Stimulated activated CD4-positive, alpha-beta T cell treated with anti-CD3 and anti-CD28 coated beads, Interleukin-2, amount 100 ng/mL, for 4 hours (primary cell): Measurements from ENCODE around the gene SMAD5.

ENCODE experiments used
- DNase-seq: peaks from one replicate; pipeline ENCODE4 v3.0.0-alpha.2; 2020; ENCODE audit warnings: low read depth

Gene SMAD5

DNA sequence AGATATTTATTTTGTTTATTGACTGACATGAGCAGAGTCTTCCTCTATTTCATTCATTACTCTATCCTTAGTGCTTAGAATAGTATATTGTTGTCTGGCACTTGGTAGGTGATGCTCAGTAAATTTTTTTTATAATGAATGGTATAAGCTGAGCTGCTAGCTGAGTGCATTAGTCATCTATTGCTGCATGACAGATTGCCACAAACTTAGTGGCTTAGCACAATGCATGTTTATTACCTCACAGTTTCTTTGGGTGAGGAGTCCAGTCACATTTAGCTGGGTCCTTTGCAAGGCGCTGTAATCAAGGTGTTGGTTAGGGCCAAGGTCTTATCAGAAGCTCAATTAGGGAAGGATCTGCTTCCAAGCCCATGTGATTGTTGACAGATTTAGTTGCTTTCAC lies 23.1 kb downstream of the SMAD5 start:
- no peak for DNase-seq

DNA sequence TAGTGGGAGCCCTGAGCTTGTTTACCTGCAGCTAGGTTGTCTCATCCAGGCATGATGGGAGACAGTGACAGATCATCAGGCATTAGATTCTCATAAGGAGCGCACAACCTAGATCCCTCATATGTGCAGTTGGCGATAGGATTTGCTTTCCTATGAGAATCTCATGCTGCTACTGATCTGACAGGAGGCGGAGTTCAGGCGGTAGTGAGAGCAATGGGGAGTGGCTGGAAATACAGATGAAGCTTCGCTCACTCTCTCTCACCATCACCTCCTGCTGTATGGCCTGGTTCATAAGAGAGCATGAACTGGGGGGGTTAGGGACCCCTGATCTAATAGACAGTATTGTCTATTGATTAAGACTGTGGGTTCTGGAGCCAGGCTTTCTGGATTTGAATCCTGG lies 24.9 kb downstream of the SMAD5 start:
- DNase-seq: no peak

DNA sequence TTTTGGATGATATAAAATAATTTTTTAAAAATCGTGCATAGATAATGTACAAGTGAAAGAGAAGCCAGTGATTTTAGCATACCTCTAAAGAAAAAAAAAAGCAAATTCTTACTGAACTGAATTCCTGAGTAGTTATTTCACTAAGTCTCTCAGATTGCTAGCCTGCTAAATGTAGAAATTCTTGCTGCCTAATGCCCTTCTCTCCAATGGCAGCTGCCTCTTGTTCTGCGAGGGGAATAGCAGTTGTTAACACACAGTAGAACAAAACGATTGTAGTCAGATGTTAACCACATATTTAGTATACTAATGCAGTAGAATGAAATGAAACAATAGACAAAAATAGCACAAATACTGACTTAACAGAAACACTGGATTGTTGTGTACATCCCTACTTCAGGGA lies 26.8 kb downstream of the SMAD5 start:
- DNase-seq: no peak

- no peak for DNase-seq
Measured at GRCh38 chr5:136162008-136162407, 29.4 kb downstream of the SMAD5 start.

GRCh38 chr5:136164226-136164625 lies 31.6 kb downstream of the SMAD5 start:
- no peak for DNase-seq

DNA sequence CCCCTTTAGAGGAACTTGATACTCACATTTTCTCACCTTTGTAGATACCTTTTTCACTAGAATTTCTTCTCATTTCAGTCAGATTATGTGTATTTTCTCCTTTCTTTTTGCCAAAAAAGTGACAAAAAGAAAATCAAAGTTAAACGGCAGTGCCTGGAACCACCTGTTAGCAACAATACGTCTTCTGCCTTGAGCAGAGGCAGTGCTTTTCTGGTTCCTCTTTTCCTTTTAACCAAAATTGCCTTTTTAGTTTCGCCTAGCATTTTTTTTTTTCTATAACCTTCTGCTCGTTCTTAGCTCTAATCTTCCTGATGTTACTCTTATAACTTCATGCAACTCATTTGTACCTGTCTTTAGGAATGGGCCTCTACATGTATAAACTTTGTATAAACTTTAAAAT lies 34.3 kb downstream of the SMAD5 start:
- DNase-seq: no peak

- DNase-seq: no peak
Measured at GRCh38 chr5:136169218-136169617, 36.6 kb downstream of the SMAD5 start.

DNA sequence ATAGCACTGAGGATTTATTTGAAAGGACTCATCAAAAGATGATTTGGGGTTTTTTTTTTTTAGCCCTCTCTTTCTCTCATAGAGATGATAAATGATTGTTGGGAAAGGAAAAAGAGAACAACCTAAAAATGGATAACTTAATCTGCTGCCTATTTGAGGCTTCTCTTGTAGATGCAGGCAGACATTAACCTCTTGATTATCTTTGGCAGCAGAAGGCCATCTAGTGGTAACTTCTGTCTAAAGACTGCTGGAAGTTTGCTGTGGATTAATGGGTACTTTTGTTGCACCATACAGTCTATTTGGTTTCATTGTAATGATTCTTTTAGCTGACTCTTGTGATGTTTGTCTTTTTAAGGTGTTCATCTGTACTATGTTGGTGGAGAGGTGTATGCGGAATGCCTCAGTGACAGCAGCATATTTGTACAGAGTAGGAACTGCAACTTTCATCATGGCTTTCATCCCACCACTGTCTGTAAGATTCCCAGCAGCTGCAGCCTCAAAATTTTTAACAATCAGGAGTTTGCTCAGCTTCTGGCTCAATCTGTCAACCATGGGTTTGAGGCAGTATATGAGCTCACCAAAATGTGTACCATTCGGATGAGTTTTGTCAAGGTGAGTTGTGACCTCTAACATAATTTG lies 41.5 kb downstream of the SMAD5 start:
- DNase-seq: no peak

DNA sequence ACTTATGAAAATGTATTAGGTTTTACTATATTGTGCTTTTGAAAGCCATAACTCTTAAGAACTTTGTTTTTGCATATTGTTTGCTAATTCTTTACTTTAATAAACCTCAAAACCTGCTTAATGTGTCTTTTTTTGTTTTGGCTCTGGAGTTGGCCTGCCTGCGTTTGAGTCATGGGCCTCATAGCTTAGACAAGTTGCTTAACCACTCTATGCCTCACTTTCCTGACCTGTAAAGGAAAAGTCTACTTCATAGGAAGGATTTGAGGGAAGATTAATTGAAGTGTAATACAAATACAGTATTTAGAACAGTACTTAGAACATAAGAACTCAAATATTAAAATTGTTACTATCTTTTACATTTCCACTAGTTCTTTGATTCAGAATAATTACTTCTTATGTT lies 50.0 kb downstream of the SMAD5 start:
- DNase-seq: no peak

DNA sequence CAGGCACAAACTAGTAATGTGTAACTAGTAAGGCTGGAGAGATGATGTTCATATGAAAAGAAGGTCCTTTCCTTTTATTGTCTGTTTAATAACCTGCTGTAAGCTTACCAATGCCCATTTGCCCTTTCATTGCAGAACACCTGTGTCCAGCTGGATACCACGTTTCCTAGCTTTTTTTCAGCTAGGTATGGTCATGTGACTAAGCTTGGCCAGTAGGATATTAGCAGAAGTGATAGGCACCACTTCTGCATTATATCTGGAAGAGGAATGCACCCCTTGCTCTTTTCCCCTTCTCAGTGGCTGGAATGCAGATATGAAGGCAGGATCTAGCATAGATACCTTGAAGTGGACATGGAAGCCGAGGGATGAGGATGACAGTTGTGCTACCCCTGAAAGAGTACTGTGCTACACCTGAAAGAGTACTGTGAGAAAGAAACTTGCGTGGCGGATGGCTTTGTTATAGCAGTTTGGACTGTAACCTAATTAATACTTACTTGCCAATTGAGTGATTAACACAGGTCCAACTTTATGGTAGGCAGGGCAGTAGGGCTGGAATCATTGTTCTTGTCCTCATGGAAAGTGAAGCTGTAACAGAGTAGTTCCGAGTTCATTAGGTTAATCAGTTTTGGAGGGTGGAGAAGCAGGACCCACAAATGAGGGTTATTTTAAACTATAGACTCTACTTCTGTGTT lies 53.5 kb downstream of the SMAD5 start:
- no peak for DNase-seq

DNA sequence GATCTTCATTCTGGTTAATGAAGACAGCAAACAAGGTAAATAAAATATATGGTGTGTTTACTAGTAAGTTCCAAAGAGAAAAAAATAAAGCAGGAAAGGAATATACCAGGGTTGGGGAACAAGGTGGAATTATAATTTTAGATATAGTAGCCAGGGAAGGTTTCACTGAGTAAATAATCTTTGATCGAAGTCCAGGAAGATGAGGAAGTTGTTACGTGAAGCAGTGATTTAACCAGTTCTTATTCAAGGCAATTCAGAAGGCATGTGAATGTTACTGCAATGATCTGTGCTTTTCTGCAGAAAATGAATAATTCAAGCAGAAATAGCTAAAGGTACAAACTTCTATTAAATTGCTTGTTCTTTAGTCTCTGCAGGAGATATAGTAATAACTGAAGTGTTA lies 54.2 kb downstream of the SMAD5 start:
- no peak for DNase-seq

- no peak for DNase-seq
Measured at GRCh38 chr5:136188859-136189258, 56.2 kb downstream of the SMAD5 start.

GRCh38 chr5:136190091-136190720 lies 57.6 kb downstream of the SMAD5 start:
- no peak for DNase-seq

DNA sequence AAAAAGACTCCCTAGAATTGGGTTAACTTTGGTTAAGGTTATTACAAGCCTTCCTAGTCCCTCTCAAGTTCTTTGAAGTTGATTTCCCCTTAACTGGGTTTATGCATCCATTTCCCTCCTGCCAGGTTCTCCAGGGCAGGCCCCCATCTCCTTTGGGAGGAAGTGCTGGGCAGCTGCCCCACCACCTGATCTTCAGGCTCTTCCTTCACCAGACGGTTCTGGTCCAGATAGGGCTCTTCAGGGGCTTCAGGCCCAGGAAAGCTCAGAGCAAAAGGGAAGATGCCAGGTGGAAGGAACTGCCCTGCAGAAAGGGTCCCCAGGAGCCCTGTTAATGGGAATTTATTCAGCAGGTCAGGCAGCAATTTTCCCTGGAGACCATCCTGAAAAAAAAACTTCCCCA lies 58.3 kb downstream of the SMAD5 start:
- DNase-seq: no peak

- DNase-seq: no peak
Measured at GRCh38 chr5:136191304-136192014, 58.8 kb downstream of the SMAD5 start.

DNA sequence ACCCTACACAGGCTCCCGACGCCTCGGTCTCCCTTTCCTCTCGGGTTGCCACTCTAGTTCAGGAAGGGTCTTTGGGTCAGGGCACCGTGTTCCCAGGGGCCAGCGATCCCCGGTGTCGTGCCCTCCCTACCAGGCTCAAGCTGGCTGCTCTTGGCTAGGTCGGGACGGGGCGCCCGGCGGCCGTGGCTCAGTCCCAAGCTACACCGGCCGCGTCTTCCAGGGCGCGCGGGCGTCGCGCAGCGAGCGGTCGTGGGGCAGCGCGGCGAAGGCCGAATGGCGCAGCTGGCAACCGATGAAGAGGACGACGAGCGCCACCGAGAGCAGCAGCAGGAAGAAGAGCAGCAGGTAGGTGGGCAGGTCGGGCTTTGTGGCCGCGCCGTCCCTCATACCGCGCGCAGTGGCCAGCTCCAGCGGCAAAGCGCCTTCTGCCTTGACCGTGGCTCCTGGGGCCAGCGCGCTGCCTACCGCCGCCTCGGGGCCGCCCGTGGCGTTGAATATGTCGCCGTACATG lies 59.4 kb downstream of the SMAD5 start:
- no peak for DNase-seq

DNA sequence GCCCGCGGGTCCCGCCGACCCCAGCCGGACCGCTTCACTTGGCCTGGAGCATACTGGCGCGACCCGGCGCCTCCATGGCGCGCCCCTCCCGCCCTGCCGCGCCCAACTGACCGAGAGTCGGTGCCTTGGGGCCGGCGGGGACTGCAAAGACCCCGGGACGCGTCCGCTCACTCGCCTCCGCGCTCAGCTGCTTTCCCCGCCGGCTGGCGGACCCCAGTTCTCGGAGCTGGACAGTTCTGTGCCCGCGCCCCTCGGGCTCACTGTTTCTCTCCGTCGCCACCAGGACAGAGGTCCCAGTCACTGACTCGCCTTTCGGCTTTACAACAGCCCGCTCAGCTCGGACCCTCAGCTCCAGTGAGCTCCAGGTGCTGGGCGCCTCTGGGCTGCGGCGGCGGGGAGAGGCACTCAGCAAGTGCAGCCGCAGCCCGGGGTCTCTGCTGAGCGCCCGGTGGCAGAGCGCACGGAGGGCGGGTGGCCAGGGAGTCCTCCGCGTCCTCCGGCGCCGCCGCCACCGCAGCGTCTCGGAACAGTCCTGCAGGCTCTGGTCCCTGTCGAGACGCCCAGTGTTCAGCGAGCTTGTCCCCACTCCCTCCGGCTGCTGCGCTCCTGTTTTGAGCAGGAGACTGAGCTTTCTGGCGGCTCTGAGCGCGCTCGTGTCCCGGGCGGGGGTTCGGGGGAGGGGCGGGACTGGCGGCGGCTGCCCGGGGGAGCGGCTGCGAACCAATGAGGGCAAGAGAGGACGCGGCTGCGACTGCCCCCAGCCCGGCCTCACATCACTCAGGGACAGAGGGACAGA lies 60.1 kb downstream of the SMAD5 start, which contains the start of gene SMIM32:
SMIM32 (minus strand) TSS at position 637 of the 796 bp plus-strand sequence. CDS start 638 bp downstream, outside the sequence.
- no peak for DNase-seq

DNA sequence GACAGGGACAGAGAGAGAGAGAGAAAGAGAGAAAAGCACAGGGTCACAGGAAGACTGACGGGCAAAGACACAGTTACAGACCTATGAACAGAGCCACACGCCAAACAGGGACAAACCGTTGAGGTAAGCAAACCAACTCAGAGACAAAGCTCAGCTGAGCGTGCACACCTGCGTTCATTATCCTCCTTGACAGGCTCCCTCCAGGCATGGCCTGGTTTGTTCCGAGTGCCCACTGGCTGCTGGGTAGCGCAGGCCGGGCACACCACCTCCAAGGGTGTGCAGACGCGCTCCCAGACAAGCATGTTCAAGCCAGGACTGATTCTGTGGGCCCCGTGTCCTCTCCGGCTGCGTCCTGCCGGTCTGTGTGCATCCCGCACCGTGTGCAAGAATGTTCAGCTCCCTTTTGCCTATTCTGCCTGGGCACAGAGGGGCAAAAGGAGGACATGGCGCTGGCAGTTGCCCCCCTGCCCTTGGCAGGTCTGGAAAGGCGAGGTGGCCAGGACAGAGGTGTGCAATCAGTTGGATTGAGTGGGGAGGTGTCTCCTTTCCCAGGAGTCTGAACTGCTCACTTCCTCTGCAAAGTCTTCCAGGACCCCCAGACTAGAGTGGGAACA lies 60.8 kb downstream of the SMAD5 start:
- DNase-seq: no peak

GRCh38 chr5:136194576-136194975 lies 61.9 kb downstream of the SMAD5 start:
- no peak for DNase-seq

DNA sequence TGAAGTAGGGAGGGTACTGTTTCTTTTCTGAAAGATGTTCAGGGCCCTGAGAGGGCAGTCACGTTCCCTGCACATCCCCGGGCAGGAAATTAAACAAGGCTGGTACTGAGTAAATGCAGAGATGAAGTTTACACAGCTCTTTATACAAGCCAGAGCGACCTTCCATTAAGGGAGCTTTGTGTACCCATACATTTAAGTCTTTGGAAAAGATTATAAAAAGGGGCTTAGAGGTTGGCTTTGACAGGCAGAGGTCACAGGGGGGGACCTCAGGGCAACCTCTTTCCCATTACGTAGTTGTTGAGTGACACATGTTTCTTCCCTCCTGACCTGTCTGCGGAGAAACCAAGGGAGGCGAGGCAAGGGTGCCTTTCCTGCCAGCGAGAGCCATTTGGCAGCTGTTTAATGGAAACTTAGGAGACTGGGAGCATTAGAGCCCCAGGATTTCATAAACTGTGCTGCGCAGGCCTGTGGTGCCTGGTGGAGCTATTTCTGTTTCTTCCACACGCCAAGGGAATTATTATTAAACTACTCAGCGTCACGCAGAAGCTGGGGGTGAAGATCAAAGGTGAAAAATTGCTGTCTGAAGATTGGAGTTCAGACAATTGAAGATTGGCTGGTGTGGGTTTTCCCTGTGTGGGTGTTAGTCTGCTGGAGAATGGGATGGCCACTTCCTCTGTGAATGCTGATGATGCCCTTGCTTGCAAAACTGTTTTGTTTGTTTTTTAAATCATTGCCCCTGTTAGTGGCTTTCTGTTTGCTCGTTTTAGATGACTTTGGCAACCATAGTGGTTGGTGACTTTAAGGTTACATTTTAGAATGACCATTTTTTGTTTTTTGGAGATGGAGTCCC lies 63.6 kb downstream of the SMAD5 start:
- DNase-seq: no peak
